Endometrium (tissue), 2 donors: ENCODE measurements around the gene SBF2.
"Not testable (repeated sequence)": the region's sequence is repeated elsewhere in the genome, so short reads cannot be mapped to it uniquely, and the experiment has no call there.

ENCODE experiments used
- FAIRE-seq: peaks from 2 replicates; lab custom pipeline; 2012; peaks lifted over from hg19 to GRCh38; lab: Jason Lieb, UNC
- donor health status: control.
- donor health status: control.

SBF2 gene

GRCh38 chr11:10049756-10050155 is 244.3 kb downstream of the SBF2 start:
- no peak for FAIRE-seq

DNA sequence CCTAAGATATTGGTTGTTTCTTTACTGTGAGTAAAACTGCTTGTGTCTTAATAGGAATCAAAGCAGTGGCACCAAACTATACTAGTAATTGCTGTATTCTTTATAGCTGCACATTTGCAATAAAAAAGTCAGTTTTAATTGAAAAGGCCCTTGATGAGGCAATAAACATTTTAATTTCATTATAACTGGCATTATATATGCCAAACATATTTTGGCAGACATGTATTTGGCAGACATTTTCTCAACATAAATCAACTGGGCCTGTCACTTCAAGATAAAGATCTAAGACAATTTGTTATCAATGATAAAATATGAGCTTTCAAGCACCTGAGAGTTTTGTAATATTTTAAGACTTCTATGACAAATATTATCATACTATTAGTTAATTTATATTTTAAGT is 245.7 kb downstream of the SBF2 start:
- no peak for FAIRE-seq

DNA sequence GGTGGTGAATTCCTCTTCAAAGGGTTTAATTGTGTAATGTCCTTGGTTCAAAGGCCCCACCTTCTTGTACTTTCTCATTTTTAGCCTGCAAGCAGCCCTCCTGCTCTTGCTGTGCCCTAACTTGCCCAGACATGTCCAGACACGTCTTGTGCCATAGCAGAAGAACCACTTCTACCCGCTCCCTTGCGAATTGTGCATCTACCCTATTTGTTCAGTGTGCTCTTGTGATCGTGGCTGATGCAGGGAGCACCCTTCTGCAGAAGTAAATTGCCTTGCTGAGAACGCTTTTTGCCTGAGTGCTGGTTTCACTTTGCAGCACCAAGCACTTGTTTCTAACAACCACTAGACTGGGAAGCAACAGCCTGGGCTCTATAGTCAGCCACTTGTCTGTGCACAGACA is 249.4 kb downstream of the SBF2 start:
- FAIRE-seq, result no peak

GRCh38 chr11:10042699-10043098 is 251.3 kb downstream of the SBF2 start:
- FAIRE-seq, result no peak

- no peak for FAIRE-seq
Measured at GRCh38 chr11:10041748-10042446, 252.1 kb downstream of the SBF2 start.

GRCh38 chr11:10041332-10041731 is 252.7 kb downstream of the SBF2 start:
- FAIRE-seq, result no peak

DNA sequence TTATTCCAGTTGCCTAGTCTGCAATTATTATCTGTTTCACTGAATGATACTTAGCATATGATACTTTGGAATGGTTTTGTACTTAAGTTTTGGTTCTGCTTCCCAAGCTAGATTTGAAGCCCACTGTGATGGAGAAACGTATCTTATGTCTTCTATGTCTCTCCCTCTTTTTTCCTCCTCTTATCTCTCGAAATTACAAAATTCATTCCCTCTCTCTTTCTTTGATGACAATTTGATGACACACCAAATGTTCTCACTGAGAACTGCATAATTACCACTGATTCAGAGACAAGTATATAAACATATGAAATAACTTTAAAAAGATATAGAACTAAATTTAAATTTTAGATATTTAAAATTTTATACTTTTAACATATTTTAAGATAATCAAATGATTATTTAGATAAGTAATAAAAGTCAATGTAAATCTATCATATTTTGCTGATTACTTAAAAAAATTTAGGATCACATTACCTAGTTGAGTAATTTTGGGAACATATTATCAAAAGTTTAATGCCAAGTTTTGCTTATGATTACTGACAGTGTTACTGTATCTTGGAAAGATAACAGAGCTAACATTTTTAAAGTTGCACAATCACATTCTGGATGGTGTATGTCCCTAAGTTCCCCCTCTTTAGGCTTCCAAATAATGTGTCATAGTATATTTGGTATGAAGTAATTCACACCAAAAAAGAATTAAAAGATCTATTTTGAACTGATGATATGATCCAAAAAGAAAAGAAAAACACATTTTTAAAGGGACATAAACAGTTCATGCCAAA is 255.3 kb downstream of the SBF2 start:
- FAIRE-seq, result peak; percentile 85

DNA sequence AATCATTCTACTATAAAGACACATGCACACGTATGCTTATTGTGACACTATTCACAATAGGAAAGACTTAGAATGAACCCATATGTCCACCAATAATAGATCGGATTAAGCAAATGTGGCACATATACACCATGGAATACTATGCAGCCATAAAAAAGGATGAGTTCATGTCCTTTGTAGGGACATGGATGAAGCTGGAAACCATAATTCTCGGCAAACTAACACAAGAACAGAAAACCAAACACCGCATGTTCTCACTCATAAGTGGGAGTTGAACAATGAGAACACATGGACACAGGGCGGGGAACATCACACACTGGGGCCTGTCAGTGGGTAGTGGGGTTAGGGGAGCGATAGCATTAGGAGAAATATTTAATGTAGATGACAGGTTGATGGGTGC is 258.1 kb downstream of the SBF2 start:
- not testable (repeated sequence) for FAIRE-seq

GRCh38 chr11:10032935-10033334 is 261.1 kb downstream of the SBF2 start:
- no peak for FAIRE-seq

- FAIRE-seq, result no peak
Measured at GRCh38 chr11:10030122-10030490, 263.9 kb downstream of the SBF2 start.

GRCh38 chr11:10029386-10030121 is 264.5 kb downstream of the SBF2 start:
- FAIRE-seq, result peak; percentile 43

GRCh38 chr11:10026514-10026913 is 267.5 kb downstream of the SBF2 start:
- FAIRE-seq, result no peak

DNA sequence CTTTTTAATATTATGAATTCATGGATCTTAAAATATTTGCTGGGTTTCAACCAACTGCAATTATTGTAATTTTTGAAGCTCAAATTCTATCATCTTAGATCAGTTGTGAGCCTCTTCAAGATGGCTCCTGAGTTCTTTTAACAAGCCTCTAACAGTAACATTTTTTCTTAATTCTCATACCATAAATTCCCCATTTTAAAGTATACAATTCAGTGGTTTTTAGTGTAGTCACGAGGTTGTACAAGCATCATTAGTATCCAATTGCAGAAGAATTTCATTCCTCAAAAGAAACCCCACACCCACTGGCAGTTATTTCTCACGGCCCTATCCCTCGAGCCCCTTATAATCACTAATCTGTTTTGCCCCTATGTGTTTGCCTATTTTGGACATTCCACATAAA is 270.8 kb downstream of the SBF2 start:
- no peak for FAIRE-seq

DNA sequence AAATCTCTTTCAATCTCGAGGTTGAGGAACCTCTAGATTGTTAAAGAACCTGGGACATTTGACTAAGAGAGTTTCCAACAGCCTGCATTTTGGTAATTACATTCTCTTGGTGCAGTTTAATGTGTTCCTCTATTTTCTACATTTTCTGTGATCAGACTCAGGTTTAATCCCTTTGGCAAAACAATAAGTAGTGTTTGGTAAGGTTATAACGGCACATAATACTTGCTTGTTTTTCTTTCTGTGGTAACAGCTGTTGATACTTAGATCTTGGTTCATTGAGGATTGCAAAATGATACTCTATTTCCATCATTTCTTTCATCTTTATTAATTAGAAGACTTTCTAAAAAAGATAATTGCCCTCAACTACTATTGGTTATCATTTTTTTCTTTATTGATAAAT is 271.3 kb downstream of the SBF2 start:
- FAIRE-seq, result no peak

DNA sequence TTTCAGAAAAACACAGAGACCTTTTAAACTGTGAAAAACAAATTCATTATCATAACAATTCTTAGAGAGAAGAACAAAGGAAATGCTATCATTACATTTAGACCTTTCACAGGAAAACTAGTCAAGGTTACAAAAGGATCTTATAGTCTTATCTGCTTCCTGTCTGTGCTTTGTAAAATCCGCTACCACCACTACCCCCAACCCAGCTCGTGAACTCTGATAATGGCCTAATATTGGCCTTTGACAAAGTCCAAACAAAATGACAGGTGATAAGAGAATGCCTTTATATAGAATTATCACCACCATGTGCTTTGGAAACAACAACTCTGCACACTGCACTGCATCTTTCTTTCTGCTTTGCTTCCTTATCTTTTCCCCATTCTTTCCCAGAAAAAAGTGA is 272.5 kb downstream of the SBF2 start:
- no peak for FAIRE-seq

DNA sequence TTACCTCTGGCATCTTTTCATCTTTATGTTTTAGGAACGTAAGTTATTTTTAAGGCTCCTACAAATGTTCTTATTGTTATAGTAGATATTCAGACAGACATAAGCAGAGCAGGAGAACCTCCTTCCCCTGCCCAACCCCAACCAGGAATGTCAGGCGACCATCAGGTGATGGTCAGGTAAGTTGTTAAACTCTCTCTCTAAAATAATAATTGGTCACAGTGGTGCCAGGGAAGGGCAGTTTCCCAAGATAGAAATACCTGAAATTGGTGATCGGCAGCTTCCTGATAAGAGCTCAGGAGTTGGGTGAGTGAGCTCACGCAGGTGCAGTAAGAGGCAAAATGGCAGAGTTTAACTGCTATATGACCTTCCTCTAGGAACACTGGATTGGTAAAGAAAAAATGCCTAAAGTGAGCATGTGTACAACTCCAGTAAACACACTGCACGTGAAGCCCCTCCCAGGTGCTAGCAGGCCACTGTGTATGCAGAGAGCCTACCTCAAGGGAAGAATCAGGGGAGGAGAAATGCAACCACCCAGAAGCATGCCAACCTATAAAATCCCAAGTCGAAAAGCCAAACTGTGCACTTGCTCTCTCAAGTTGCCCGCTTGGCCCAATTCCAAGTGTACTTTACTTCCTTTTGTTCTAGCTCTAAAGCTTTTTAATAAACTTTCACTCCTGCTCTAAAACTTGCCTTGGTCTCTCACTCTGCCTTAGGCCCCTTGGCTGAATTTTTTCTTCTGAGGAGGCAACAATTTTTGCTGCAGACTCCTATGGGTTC is 273.9 kb downstream of the SBF2 start:
- FAIRE-seq, result no peak

- FAIRE-seq, result no peak
Measured at GRCh38 chr11:10017911-10018310, 276.1 kb downstream of the SBF2 start.

GRCh38 chr11:10017050-10017449 is 277.0 kb downstream of the SBF2 start:
- no peak for FAIRE-seq

GRCh38 chr11:10012068-10012467 is 282.0 kb downstream of the SBF2 start:
- no peak for FAIRE-seq

DNA sequence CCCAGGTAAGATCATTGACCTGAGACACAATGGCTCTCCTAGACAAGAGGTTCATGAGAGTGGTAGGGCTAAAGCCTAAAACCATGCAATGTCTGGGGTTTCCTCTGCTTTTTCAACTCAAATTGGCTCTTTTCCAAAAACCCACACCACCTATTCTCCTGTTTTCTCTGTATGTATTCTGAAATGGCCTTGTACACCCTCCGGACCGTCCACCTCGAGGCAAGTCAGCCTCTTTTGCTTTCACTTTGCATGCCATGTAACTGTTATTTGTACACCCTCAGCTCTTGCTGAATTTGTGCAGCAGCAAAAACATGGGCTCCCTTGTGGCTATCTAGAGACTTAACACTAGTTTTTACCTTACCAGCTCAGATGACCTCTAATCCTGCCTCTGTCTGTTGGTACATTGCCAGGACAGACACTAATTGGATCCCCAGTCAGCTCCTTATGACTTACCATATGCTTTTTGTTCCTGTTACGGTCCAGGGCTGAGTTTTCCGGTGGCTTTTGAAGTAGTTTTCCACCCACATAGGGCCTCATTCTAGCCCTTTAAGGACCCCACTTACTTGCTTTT is 288.0 kb downstream of the SBF2 start:
- FAIRE-seq, result no peak

DNA sequence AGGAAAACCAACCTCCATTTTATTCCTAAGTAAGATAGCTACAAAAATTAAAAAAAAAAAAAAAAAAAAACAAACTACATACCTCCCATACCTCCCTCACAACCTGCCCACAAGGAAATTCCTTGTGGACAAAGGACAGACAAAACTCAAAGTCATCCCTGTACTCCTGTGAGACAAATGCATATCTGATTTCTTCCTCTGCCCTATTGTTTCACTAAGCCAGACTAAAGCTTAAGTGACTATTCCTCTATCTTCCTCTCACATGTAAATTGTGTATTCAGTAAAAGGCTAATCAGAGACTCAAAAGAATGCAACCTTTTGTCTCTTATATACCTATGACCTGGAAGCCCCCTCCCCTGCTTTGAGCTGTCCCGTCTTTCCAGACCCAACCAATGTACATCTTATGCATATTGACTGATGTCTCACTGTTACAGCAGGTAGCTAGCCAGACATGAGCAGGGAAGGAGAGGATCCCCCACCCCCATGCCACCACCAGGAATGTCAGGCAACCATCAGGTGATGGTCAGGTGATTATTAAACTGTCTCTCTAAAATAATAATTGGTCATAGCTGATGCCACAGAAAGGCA is 289.4 kb downstream of the SBF2 start:
- no peak for FAIRE-seq

GRCh38 chr11:10002221-10002620 is 291.8 kb downstream of the SBF2 start:
- no peak for FAIRE-seq
